GM10248 (cell line): ENCODE measurements around the gene DOK1.

Experiments
- CTCF ChIA-PET: fragments of 300-600 bp; sonication (Branson Sonifier 250); formaldehyde crosslinking; extraction: SDS; loops from one replicate; lab custom pipeline; 2021; ENCODE audit warnings: antibody characterized with exemption; lab: Yijun Ruan, JAX
- POLR2A ChIA-PET: fragments of 350-650 bp; sonication (Branson Sonifier 250); formaldehyde crosslinking; extraction: SDS; loops from one replicate; lab custom pipeline; 2020; ENCODE audit warnings: antibody characterized with exemption; lab: Yijun Ruan, JAX
- DNase-seq: peaks from one replicate; pipeline ENCODE4 v3.0.0; 2012; ENCODE audit errors: extremely low spot score
- CTCF ChIP-seq: IDR thresholded peaks from 2 replicates; pipeline ENCODE4 v1.5.1; 2012; ENCODE audit warnings: mild to moderate bottlenecking, low read depth; ENCODE audit errors: extremely low read depth, missing control alignments, control extremely low read depth

Gene DOK1

GRCh38 chr2:74576863-74577229, 22.3 kb downstream of the DOK1 start:
- TF ChIP-seq CTCF, result no peak
- ChIA-PET CTCF (interaction anchor here (1.2 to 11.2 kb wide), 7 partner anchors 9 to 95 kb away, joined by 3 to 188 read pairs (median 4); partner anchors contain the start of genes CCDC142 and TTC31), POLR2A (no interaction called here)
- no peak for DNase-seq

GRCh38 chr2:74577448-74577847, 22.9 kb downstream of the DOK1 start:
- TF ChIP-seq CTCF, result no peak
- no peak for DNase-seq
- ChIA-PET POLR2A (interaction anchor here (0.6 kb wide), 1 partner anchor 12 kb away, joined by 3 read pairs; no protein-coding TSS in a partner anchor), CTCF (interaction anchor here (1.1 to 11.2 kb wide), 9 partner anchors 10 to 157 kb away, joined by 3 to 188 read pairs (median 4); partner anchors contain the start of genes C2orf81, CCDC142, TTC31 and WDR54)

GRCh38 chr2:74578408-74578807, 23.9 kb downstream of the DOK1 start:
- TF ChIP-seq CTCF, result no peak
- DNase-seq, result no peak
- CTCF ChIA-PET, result interaction anchor here (0.9 to 11.2 kb wide), 6 partner anchors 9 to 158 kb away, joined by 3 to 188 read pairs (median 4); partner anchors contain the start of genes C2orf81, CCDC142, TTC31 and WDR54
- POLR2A ChIA-PET, result no interaction called here

GRCh38 chr2:74581463-74581862, 26.9 kb downstream of the DOK1 start:
- POLR2A ChIA-PET, result no interaction called here
- DNase-seq, result no peak
- TF ChIP-seq CTCF, result no peak
- CTCF ChIA-PET, result interaction anchor here (11.2 kb wide), 1 partner anchor 6 kb away, joined by 188 read pairs; no protein-coding TSS in a partner anchor

- ChIA-PET CTCF (interaction anchor here (1.5 to 10.8 kb wide), 5 partner anchors 6 to 99 kb away, joined by 4 to 188 read pairs (median 4); partner anchors contain the start of genes CCDC142 and TTC31), POLR2A (no interaction called here)
- DNase-seq, result no peak
- no peak for TF ChIP-seq CTCF
Observed at GRCh38 chr2:74582184-74582583, 27.7 kb downstream of the DOK1 start.

GRCh38 chr2:74583504-74583903, 29.0 kb downstream of the DOK1 start:
- DNase-seq, result no peak
- POLR2A ChIA-PET, result interaction anchor here (0.6 kb wide), 1 partner anchor 55 kb away, joined by 7 read pairs; no protein-coding TSS in a partner anchor
- TF ChIP-seq CTCF, result no peak

More at GRCh38 chr2:74583504-74583903, 29.0 kb downstream of the DOK1 start:
- CTCF ChIA-PET, result interaction anchor here (0.9 to 10.8 kb wide), 11 partner anchors 7 to 334 kb away, joined by 3 to 188 read pairs (median 3); partner anchors contain the start of genes CCDC142 and TTC31
